ENCODE results near the gene CIROP. TPM values are rescaled to one million over a fixed set of nuclear protein-coding genes. Genes with fewer than 3 reads are reported as not detected.

The CIROP gene
- total RNA-seq, 1 donor from 2014 or later: not detected

- DNase-seq (ENCODE audit: low read depth in 2 of 2): no peak
These were observed 36.7 kb downstream of the CIROP start for GRCh38 chr14:23067847-23068788.

GRCh38 chr14:23066855-23067744 is 37.7 kb downstream of the CIROP start:
- DNase-seq (ENCODE audit: low read depth in 2 of 2): no peak

- no peak for DNase-seq (ENCODE audit: low read depth in 2 of 2)
These were observed 38.4 kb downstream of the CIROP start for GRCh38 chr14:23066368-23066767.

GRCh38 chr14:23063601-23064000 is 41.2 kb downstream of the CIROP start:
- DNase-seq (ENCODE audit: low read depth in 2 of 2): no peak

- peak; percentile 68 to 92 for DNase-seq (ENCODE audit: low read depth in 2 of 2)
These were observed 42.8 kb downstream of the CIROP start for GRCh38 chr14:23062002-23062401.

GRCh38 chr14:23060536-23061260 is 44.1 kb downstream of the CIROP start:
- DNase-seq (ENCODE audit: low read depth in 2 of 2): no peak

- DNase-seq (ENCODE audit: low read depth in 2 of 2): no peak
These were observed 45.9 kb downstream of the CIROP start for GRCh38 chr14:23058654-23059504.

GRCh38 chr14:23057757-23058653 is 46.8 kb downstream of the CIROP start:
- peak; percentile 49 to 88 for DNase-seq (ENCODE audit: low read depth in 2 of 2)

GRCh38 chr14:23056956-23057756 is 47.6 kb downstream of the CIROP start, which contains the start of gene CDH24:
Gene CDH24, minus strand, starts transcription at chr14:23057520. Its CDS starts 1,787 bp downstream, at chr14:23055733.
- DNase-seq (ENCODE audit: low read depth in 2 of 2): peak in 1 of 2 donors; percentile 74

GRCh38 chr14:23056145-23056955 is 48.4 kb downstream of the CIROP start:
- DNase-seq (ENCODE audit: low read depth in 2 of 2): peak in 1 of 2 donors; percentile 74

- no peak for DNase-seq (ENCODE audit: low read depth in 2 of 2)
These were observed 49.1 kb downstream of the CIROP start for GRCh38 chr14:23055621-23056144.

- DNase-seq (ENCODE audit: low read depth in 2 of 2): no peak
These were observed 49.6 kb downstream of the CIROP start for GRCh38 chr14:23055147-23055550.

GRCh38 chr14:23054000-23054811 is 50.6 kb downstream of the CIROP start:
- peak in 1 of 2 donors; percentile 55 for DNase-seq (ENCODE audit: low read depth in 2 of 2)

- DNase-seq (ENCODE audit: low read depth in 2 of 2): no peak
These were observed 51.4 kb downstream of the CIROP start for GRCh38 chr14:23053426-23053825.

- DNase-seq (ENCODE audit: low read depth in 2 of 2): no peak
These were observed 52.1 kb downstream of the CIROP start for GRCh38 chr14:23052671-23053070.

- DNase-seq (ENCODE audit: low read depth in 2 of 2): no peak
These were observed 52.6 kb downstream of the CIROP start for GRCh38 chr14:23052182-23052623.

All from dermis microvascular lymphatic vessel endothelial cell (primary cell).